NCI-H446 treated with DMSO at 0.1 percent for 48 hours (cell line): Measurements from ENCODE around the gene PIBF1.
"Not testable (repeated sequence)": the region's sequence is repeated elsewhere in the genome, so short reads cannot be mapped to it uniquely, and the experiment has no call there.

Source experiments
- DNase-seq: peaks from one replicate; lab custom pipeline; 2025; lab: John Stamatoyannopoulos, UW

PIBF1 gene

GRCh38 chr13:73015805-73016204 lies 233.9 kb downstream of the PIBF1 start:
- DNase-seq: no peak

- no peak for DNase-seq
These were observed 236.4 kb downstream of the PIBF1 start for GRCh38 chr13:73018336-73018735.

- no peak for DNase-seq
These were observed 243.5 kb downstream of the PIBF1 start for GRCh38 chr13:73025217-73026012.

GRCh38 chr13:73034901-73035300 lies 253.0 kb downstream of the PIBF1 start:
- no peak for DNase-seq

GRCh38 chr13:73035660-73036059 lies 253.7 kb downstream of the PIBF1 start:
- no peak for DNase-seq

GRCh38 chr13:73036566-73036965 lies 254.6 kb downstream of the PIBF1 start:
- no peak for DNase-seq

GRCh38 chr13:73038064-73038463 lies 256.1 kb downstream of the PIBF1 start:
- DNase-seq: no peak

GRCh38 chr13:73039201-73040108 lies 257.5 kb downstream of the PIBF1 start:
- DNase-seq: no peak

- DNase-seq: no peak
These were observed 258.6 kb downstream of the PIBF1 start for GRCh38 chr13:73040484-73040883.

- no peak for DNase-seq
These were observed 259.1 kb downstream of the PIBF1 start for GRCh38 chr13:73040968-73041596.

- no peak for DNase-seq
These were observed 263.1 kb downstream of the PIBF1 start for GRCh38 chr13:73045031-73045430.

- not testable (repeated sequence) for DNase-seq
These were observed 266.7 kb downstream of the PIBF1 start for GRCh38 chr13:73048615-73049014.

GRCh38 chr13:73054712-73055111 lies 272.8 kb downstream of the PIBF1 start:
- DNase-seq: no peak

GRCh38 chr13:73055813-73056564 lies 274.1 kb downstream of the PIBF1 start:
- no peak for DNase-seq

- no peak for DNase-seq
These were observed 274.6 kb downstream of the PIBF1 start for GRCh38 chr13:73056565-73056962.

GRCh38 chr13:73057284-73058063 lies 275.5 kb downstream of the PIBF1 start:
- DNase-seq: no peak

GRCh38 chr13:73058064-73058313 lies 276.1 kb downstream of the PIBF1 start:
- DNase-seq: no peak

GRCh38 chr13:73058432-73058735 lies 276.5 kb downstream of the PIBF1 start:
- no peak for DNase-seq

GRCh38 chr13:73058736-73059459 lies 277.0 kb downstream of the PIBF1 start, which contains the start of gene KLF5:
Gene KLF5 (plus strand): TSS chr13:73059005. CDS start chr13:73059328, 323 bp downstream.
- peak; percentile 45 for DNase-seq

GRCh38 chr13:73059460-73060250 lies 277.7 kb downstream of the PIBF1 start:
- no peak for DNase-seq
